GM21367 (cell line): ENCODE data around the gene RGP1.

Experiments
- ATAC-seq: cut with Tn5 transposase; IDR thresholded peaks from one replicate; pipeline ENCODE4 v1.9.1; 2021; ENCODE audit not compliant: unreplicated experiment

RGP1 gene

GRCh38 chr9:35748858-35749514 is at the start of gene RGP1, which contains the start of gene GBA2:
Gene RGP1 (plus strand): TSS chr9:35749287. CDS start chr9:35749756, 469 bp downstream.
Gene GBA2 (minus strand): TSS chr9:35749228. CDS start chr9:35748704, 524 bp downstream.
- ATAC-seq: peak; percentile 66

- ATAC-seq: no peak
Measured at GRCh38 chr9:35700031-35700430, 49.1 kb upstream of the RGP1 start.

GRCh38 chr9:35700942-35701341 is 48.1 kb upstream of the RGP1 start:
- no peak for ATAC-seq

- ATAC-seq: no peak
Measured at GRCh38 chr9:35702696-35703095, 46.4 kb upstream of the RGP1 start.

- no peak for ATAC-seq
Measured at GRCh38 chr9:35703906-35704672, 45.0 kb upstream of the RGP1 start.

GRCh38 chr9:35705372-35705771 is 43.7 kb upstream of the RGP1 start:
- ATAC-seq: no peak

- no peak for ATAC-seq
Measured at GRCh38 chr9:35705836-35706430, 43.2 kb upstream of the RGP1 start.

- ATAC-seq: no peak
Measured at GRCh38 chr9:35706951-35707350, 42.1 kb upstream of the RGP1 start.

GRCh38 chr9:35708146-35708545 is 40.9 kb upstream of the RGP1 start:
- ATAC-seq: no peak

- no peak for ATAC-seq
Measured at GRCh38 chr9:35710818-35711500, 38.1 kb upstream of the RGP1 start.

- ATAC-seq: no peak
Measured at GRCh38 chr9:35711501-35712428, 37.3 kb upstream of the RGP1 start.

- no peak for ATAC-seq
Measured at GRCh38 chr9:35712762-35713400, 36.2 kb upstream of the RGP1 start.

- no peak for ATAC-seq
Measured at GRCh38 chr9:35713578-35713977, 35.5 kb upstream of the RGP1 start.

GRCh38 chr9:35714123-35714522 is 35.0 kb upstream of the RGP1 start:
- no peak for ATAC-seq

GRCh38 chr9:35714579-35715252 is 34.4 kb upstream of the RGP1 start:
- no peak for ATAC-seq

GRCh38 chr9:35716230-35716629 is 32.9 kb upstream of the RGP1 start:
- ATAC-seq: no peak

- ATAC-seq: no peak
Measured at GRCh38 chr9:35717132-35717870, 31.8 kb upstream of the RGP1 start.

GRCh38 chr9:35718721-35719511 is 30.2 kb upstream of the RGP1 start:
- no peak for ATAC-seq
